HG03159 (cell line): ENCODE results near the gene ANKRD23.
"Not testable (repeated sequence)": the region's sequence is repeated elsewhere in the genome, so short reads cannot be mapped to it uniquely, and the experiment has no call there.

Source experiments
- ATAC-seq: cut with Tn5 transposase; IDR thresholded peaks from one replicate; pipeline ENCODE4 v1.9.1; 2021; ENCODE audit warnings: mild to moderate bottlenecking, moderate library complexity; ENCODE audit not compliant: unreplicated experiment

The ANKRD23 gene

DNA sequence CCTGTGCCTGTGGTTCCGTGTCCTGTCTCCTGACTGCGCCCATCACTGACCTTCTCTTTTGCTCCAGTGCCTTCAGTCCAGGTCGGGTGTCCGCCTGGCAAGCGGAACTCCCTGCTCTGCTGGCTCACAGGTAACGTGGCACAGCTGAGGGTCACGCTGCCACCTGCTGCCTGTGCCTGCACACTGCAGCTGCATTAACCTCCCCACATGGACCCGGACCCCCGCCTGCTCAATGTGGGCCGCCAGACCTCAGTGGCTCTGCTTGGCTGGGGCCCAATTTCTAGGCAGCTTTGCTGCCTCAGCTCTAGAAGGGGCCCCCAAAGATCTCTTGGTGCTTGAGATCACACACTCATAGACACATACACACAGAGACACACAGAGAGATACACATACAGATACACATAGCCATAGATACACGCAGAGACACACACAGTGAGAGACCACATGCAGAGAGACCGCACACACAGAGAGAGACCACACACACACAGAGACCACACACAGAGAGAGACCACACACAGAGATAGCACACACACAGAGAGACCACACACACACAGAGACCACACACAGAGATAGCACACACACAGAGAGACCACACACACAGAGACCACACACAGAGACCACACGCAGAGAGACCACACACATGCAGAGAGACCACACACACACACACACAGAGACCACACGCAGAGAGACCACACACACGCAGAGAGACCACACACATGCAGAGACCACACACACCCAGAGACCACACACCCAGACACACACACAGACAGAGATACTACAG lies 42.6 kb downstream of the ANKRD23 start:
- no peak for ATAC-seq

DNA sequence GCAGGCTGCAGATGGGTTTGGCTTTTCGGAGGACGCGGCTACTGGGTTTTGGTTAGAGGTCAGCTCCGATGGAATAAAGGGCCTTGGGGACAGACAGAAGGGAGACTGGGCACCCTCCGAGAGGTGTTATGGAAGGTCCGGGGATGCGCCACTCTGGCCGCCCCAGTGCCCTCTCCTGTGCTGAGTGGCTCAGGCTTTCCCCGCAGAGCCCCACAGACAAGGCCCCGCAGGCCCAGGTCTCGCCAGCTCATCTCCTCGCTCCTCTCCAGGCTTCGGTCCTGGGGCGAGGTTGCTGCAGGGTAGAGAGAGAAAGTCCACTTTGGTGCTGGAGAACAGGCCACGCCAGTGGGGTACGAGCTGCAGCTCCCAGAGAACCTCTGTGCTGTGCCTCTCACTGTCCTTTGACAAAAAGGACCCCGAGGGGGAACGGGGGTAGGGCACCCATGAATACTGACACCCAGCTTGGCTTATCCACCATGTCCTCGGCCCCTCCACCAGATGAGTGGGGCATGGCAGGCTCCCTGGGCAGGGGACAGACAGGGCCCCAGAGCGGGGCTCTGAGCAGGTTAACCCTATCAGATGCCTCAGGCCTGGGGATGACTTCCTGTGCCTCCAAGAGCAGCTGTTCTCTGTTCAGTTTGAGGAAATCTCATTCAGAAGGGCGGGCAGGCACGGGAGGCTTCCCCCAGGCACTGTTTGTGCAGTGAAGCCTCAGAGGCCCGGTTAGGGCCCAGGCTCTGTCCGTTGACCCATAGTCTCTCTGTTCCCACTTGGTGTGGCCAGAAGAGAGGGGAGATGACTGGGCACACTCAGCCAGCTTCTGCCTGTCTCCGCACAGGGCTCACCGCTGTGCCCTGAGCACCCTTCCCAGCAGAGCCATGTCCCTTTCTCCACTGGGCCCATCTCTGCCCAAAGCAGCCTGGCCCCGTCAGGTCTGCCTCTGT lies 43.5 kb downstream of the ANKRD23 start:
- ATAC-seq = no peak

DNA sequence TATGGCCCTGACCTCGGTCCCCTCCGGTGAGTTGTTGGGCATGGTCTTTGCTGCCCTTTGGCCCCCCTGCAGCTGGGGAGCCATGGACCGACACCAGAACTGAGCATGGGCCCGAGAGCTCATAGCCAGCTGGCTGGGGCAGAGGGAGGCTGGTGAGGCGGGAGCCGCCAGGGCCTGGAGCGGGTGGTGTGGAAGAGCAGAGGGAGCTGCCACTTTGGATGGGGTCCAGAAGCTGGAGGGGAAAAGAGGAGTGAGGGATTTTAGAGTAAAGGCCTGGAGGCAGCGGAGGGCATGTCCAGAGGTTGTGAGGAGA lies 44.2 kb downstream of the ANKRD23 start:
- ATAC-seq = no peak

DNA sequence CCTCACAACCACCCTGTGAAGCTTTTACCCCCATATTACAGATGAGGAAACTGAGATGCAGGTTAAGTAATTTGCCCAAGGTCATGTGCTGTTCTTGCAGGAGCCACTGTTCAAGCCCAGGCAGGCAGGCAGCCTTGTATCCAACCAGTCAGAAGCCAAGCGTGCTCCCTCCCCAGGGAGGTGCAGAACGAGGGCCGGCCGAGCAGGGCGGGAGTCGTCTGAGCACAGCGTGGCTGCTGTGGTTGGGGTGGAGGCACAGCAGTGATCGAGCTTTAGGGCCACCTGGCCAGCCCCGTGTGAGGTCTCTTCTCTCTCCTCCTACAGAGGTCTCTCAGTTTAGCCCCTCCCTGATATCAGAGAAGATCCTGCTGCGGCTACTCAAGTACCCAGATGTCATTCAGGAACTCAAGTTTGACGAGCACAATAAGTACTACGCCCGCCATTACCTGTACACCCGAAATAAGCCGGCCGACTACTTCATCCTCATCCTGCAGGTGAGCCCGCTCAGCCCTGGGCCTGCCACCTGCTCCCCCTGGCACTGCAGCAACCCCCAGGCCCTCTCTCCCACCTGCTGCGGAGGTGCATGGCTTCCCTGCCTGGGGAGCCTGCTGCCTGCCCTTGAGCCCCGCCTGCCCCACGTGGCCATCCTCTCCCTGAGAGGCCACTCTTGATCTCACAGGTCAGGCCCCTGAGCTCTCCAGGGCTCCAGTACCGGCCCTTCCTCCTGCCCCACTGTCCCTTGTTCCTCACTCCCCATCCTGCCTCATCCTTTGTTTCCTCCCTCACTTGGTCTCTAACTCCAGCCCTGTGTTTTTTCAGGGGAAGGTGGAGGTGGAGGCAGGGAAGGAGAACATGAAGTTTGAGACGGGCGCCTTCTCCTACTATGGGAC lies 44.8 kb downstream of the ANKRD23 start:
- no peak for ATAC-seq

DNA sequence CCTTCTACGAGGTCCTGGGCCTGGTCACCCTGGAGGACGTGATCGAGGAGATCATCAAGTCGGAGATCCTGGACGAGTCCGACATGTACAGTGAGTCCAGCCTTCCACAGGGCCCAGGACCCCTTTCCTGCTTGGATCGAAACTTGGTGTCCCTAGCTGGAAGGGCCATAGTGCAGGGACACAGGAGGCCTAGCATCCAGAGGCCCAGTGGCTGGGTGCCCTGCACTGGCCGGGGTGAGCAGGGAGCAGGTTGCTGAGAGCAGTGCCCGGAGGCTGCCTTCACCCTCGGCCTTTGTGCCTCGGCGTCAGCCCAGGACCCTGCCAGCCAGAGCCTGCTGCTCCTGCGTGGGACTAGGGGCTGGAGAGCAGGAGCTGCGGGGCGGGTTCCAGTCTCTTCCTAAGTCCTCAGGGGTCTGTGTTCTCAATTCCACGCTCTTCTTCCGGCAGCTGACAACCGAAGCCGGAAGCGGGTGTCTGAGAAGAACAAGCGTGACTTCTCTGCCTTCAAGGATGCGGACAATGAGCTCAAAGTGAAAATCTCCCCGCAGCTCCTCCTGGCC lies 46.7 kb downstream of the ANKRD23 start:
- ATAC-seq = no peak

DNA sequence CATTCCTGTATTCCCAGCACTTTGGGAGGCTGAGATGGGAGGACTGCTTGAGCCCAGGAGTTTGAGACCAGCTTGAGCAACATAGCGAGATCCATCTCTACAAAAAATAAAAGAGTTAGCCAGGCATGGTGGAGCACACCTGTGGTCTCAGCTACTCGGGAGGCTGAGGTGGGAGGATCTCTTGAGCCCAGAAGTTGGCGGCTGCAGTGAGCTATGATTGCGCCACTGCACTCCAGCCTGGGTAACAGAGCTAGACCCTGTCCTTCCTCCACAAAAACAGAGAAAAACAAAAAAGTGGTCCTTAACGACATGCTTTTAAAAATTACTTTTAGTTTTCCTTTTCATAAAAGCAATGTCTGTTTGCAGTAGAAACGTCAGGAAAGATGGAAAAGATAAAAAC lies 47.3 kb downstream of the ANKRD23 start:
- ATAC-seq = not testable (repeated sequence)

DNA sequence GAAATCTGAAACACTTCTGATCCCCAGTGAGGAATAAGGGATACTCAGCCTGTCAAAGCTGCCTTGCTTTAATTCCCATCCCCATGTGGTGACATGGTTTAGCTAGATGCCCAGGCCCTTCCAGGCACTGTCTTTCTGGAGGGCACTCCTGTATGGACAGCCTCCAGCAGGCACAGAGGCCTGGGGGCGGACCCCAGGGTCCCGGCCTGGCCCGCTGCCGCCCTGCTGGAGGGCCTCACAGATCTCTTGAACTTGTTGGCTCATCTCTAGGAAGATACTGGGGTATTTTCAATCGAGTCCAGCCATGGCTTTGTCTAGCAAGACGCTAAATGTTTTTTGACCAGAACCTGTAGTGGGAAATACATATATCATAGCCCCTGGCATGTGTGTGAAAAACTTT lies 48.7 kb downstream of the ANKRD23 start:
- no peak for ATAC-seq

DNA sequence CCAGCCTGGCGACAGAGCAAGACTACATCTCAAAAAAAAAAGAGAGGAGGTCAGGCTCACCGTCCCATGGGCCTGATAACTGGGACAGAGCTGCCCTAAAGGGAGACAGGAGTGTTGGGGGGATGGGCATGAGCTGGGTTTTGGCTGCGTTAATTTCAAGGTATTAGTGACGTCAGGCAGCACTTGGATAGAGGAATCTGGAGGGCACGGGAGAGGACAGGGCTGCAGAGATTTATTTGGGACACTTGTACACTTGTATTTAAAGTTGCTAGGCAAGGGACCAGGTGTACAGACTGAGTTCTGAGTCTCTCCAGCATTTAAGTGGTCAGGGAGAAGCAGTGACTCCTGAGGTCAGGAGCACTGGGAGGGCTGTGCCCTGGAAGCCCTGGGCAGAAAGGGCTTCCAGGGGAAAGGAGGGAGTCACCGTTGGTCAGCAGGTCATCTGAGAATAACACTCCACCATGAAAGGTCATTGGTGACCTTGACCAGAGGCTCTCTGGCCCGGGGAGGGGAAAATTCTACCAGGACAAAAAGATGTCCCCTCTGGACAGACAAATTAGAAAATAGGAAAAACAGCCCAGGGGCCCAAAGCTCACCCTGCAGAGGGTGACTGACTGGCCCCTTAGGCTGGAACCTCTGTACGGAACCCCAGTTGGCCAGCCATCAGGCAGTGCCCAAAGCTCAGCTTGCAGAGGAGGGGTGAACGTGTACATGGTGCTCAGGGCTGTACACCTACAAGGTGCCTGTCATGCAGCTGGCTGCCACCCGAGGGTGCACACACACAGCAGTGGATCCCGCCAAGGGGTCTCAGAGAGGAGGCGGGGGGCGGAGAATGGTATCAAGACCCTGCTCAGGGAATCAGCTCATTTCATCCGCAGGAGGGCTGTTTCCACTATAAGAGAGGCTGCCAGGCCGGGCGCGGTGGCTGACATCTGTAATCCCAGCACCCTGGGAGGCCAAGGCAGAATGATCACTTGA lies 50.8 kb downstream of the ANKRD23 start:
- no peak for ATAC-seq

DNA sequence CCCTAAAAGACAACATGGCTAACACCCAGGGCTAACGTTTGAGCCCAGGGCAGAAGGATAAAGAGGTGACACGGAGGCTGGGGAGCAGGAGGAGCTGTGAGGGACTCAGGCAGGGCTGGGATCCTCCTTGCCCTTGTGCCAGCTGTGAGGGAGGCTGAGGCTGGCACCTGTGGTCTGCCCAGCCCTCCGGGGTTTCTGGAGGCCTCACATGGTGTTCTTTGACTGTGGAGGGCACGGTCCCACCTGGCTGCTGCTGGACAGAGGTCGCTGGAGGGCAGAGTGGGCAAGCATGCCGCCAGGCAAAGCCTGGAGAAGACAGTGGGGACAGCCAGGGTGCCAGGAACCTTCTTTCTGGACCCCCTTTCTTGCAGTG lies 54.6 kb downstream of the ANKRD23 start:
- no peak for ATAC-seq

DNA sequence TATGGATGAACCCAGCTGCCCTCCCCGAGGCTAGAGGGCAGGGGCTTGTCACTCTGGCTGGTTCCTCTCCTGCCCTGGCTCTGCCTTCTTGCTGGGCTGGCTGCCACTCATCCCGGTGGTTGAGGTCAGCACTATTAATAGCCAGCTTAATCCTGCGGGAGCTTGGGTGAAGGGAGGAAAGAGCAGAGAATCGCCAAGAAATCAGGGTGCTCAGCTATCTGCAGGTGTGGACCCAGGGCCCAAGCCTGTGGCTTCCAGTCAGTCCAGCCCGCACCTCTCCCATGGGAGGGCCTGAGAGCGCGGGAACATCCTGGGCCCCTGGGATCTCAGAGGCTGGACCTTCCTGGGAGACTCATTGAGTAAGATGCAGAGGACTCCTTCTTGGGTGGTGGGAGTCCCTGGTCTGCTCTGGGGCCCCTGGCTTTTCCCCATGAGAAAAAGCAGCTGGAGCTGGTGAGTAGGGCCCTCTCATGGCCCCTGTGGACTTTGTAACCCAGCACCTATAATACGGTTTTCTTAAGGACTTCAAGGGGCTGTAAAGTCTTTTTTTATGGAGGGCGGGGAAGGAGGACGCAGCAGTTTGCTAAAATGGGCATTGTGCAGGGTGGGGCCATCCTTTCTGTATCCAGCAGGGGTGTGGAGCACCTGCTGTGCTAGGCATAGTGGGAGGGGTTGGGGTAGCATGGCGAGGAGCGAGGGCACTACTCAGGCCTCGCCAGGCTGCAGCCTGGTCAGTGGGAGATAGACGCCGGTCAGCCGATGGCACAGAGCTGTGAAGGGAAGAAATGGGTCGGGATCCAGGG lies 55.2 kb downstream of the ANKRD23 start:
- ATAC-seq = no peak
